PC-9 (cell line): ENCODE results near the gene METAP1. TPM values are rescaled to one million over a fixed set of nuclear protein-coding genes. Genes with fewer than 3 reads are reported as not detected.

Source experiments
- BruUV-seq: library from RNA; stranded (reverse); fragments of 400-500 nt; replicated peaks from 2 replicates; lab custom pipeline; 2021; lab: Mats Ljungman, UMichigan
- CTCF ChIA-PET: fragments of 300-600 bp; sonication (Branson Sonifier 250); formaldehyde crosslinking; loops from one replicate; lab custom pipeline; 2022; ENCODE audit warnings: antibody characterized with exemption; lab: Charles Lee
- POLR2A ChIA-PET: fragments of 300-600 bp; sonication (Branson Sonifier 250); formaldehyde crosslinking; loops from one replicate; lab custom pipeline; 2022; ENCODE audit warnings: antibody characterized with exemption; ENCODE audit not compliant: unreplicated experiment; lab: Charles Lee
- DNase-seq, 2 experiments: peaks; one replicate each; pipeline versions ENCODE4 v3.0.0 to v3.0.0-alpha.2; 2015 to 2022; ENCODE audit warnings: mixed read lengths in 1 of 2
- H2AFZ ChIP-seq: fragments of 200-600 bp; sonication (generic); 2 replicates; pipeline ENCODE4 v1.8.1; 2017; ENCODE audit warnings: antibody characterized with exemption
- H3F3A ChIP-seq: fragments of 200-600 bp; sonication (generic); 2 replicates; pipeline ENCODE4 v1.8.1; 2017; ENCODE audit warnings: antibody characterized with exemption, mild to moderate bottlenecking, low read depth; ENCODE audit not compliant: insufficient read depth
- H3K27ac ChIP-seq: fragments of 200-600 bp; sonication (generic); 2 replicates; pipeline ENCODE4 v1.6.1; 2016; ENCODE audit warnings: mixed run types
- H3K27me3 ChIP-seq: fragments of 200-600 bp; sonication (generic); 2 replicates; pipeline ENCODE4 v1.6.1; 2016; ENCODE audit warnings: low read depth, mixed run types; ENCODE audit not compliant: insufficient read depth
- H3K36me3 ChIP-seq: fragments of 200-600 bp; sonication (generic); 2 replicates; pipeline ENCODE4 v1.6.1; 2016; ENCODE audit warnings: low read depth, mixed run types
- H3K4me1 ChIP-seq: fragments of 200-600 bp; sonication (generic); replicated peaks from 2 replicates; pipeline ENCODE4 v1.6.1; 2016; ENCODE audit warnings: mixed run types; ENCODE audit not compliant: insufficient read depth
- H3K4me2 ChIP-seq: fragments of 200-600 bp; sonication (generic); 2 replicates; pipeline ENCODE4 v1.6.1; 2017; ENCODE audit warnings: mixed run types
- H3K4me3 ChIP-seq: fragments of 200-600 bp; sonication (generic); 2 replicates; pipeline ENCODE4 v1.6.1; 2016; ENCODE audit warnings: mixed run types
- H3K79me2 ChIP-seq: fragments of 200-600 bp; sonication (generic); 2 replicates; pipeline ENCODE4 v1.6.1; 2017; ENCODE audit warnings: low read depth, mixed run types
- H3K9me2 ChIP-seq: fragments of 200-600 bp; sonication (generic); 2 replicates; pipeline ENCODE4 v1.8.1; 2017; ENCODE audit warnings: mild to moderate bottlenecking; ENCODE audit not compliant: insufficient read depth
- H3K9me3 ChIP-seq: fragments of 200-600 bp; sonication (generic); 2 replicates; pipeline ENCODE4 v1.8.1; 2016; ENCODE audit warnings: low read depth; ENCODE audit not compliant: insufficient read depth
- H4K20me1 ChIP-seq: fragments of 200-600 bp; sonication (generic); 2 replicates; pipeline ENCODE4 v1.8.1; 2017; ENCODE audit not compliant: insufficient read depth
- CTCF ChIP-seq: fragments of 200-600 bp; sonication (generic); conservative IDR thresholded peaks from 2 replicates; pipeline ENCODE4 v1.6.1; 2017; ENCODE audit warnings: mixed run types, antibody characterized with exemption, mild to moderate bottlenecking, moderate library complexity
- EZH2 ChIP-seq: fragments of 200-600 bp; sonication (generic); IDR thresholded peaks from 2 replicates; pipeline ENCODE4 v1.8.0; 2017; ENCODE audit warnings: antibody characterized with exemption, low read depth
- intact Hi-C: fragments of 100-400 bp; cut with micrococcal nuclease; formaldehyde crosslinking; loops from one replicate; pipeline ENCODE4 v1.10.0; 2022; ENCODE audit not compliant: unreplicated experiment
- total RNA-seq: library from RNA; stranded (reverse); gene quantifications from 2 replicates; pipeline ENCODE4 v1.2.3, GENCODE V29; 2021

The METAP1 gene
- total RNA-seq, 1 experiment from 2014 or later, result 42.0 TPM

GRCh38 chr4:98969878-98970785 lies 25.4 kb upstream of the METAP1 start:
- H3K9me2 ChIP-seq, result no peaks in the 10 kb centered on the region; the same call in 1 of the 2 replicates
- no TSS peak for BruUV-seq
- POLR2A ChIA-PET, result no interaction called here
- TF ChIP-seq CTCF (no peak), EZH2 (no peak)
- H3K4me2 ChIP-seq, result peak overlapping the region; percentile 8
- H3K4me3 ChIP-seq, result no peak overlapping the region
- no peak overlapping the region for H3K27ac ChIP-seq
- H3K4me1 ChIP-seq, result peaks cover 8% of the 10 kb centered on the region; the same call in 1 of the 2 replicates
- no peaks in the 10 kb centered on the region for H3F3A ChIP-seq
- 0 out of 2 replicates have a peak overlapping the region, but pooled peaks have one; percentile 57 for H2AFZ ChIP-seq
- CTCF ChIA-PET, result no interaction called here
- no peaks in the 10 kb centered on the region for H3K9me3 ChIP-seq
- intact Hi-C loops, result no loop called here
- H3K79me2 ChIP-seq, result no peaks in the 10 kb centered on the region
- no peak for DNase-seq
- H3K27me3 ChIP-seq, result no peaks in the 10 kb centered on the region
- H3K36me3 ChIP-seq, result no peaks in the 10 kb centered on the region
- H4K20me1 ChIP-seq, result no peaks in the 10 kb centered on the region

GRCh38 chr4:98976716-98977115 lies 18.8 kb upstream of the METAP1 start:
- Histone ChIP-seq H3K9me2 (no peaks in the 10 kb centered on the region), H3K27ac (no peak overlapping the region), H3K9me3 (no peaks in the 10 kb centered on the region), H3K27me3 (no peaks in the 10 kb centered on the region), H3K79me2 (no peaks in the 10 kb centered on the region), H3K36me3 (no peaks in the 10 kb centered on the region), H3K4me3 (no peak overlapping the region), H4K20me1 (no peaks in the 10 kb centered on the region), H3K4me2 (no peak overlapping the region), H2AFZ (peak overlapping the region; percentile 56; the same call in 1 of the 2 replicates), H3K4me1 (no peaks in the 10 kb centered on the region), H3F3A (peaks cover 4% of the 10 kb centered on the region; the same call in 1 of the 2 replicates)
- BruUV-seq, result no TSS peak
- intact Hi-C loops, result no loop called here
- peak; percentile 12 to 60 for DNase-seq
- TF ChIP-seq CTCF, result no peak
- no peak for TF ChIP-seq EZH2
- ChIA-PET CTCF (no interaction called here), POLR2A (no interaction called here)

- no TSS peak for BruUV-seq
- no peaks in the 10 kb centered on the region for H4K20me1 ChIP-seq
- no peak overlapping the region for H2AFZ ChIP-seq
- CTCF ChIA-PET, result no interaction called here
- H3K4me1 ChIP-seq, result no peaks in the 10 kb centered on the region
- intact Hi-C loops, result no loop called here
- no peak for DNase-seq
- no peak overlapping the region for H3K4me3 ChIP-seq
- no peaks in the 10 kb centered on the region for H3K9me3 ChIP-seq
- no peak overlapping the region for H3K27ac ChIP-seq
- no peaks in the 10 kb centered on the region for H3K9me2 ChIP-seq
- no peaks in the 10 kb centered on the region for H3K27me3 ChIP-seq
- TF ChIP-seq CTCF (no peak), EZH2 (no peak)
- POLR2A ChIA-PET, result no interaction called here
- H3K4me2 ChIP-seq, result no peak overlapping the region
- no peaks in the 10 kb centered on the region for H3K36me3 ChIP-seq
- H3K79me2 ChIP-seq, result no peaks in the 10 kb centered on the region
- H3F3A ChIP-seq, result peaks cover 4% of the 10 kb centered on the region; the same call in 1 of the 2 replicates
Observed at GRCh38 chr4:98977557-98977956, 18.0 kb upstream of the METAP1 start.
